IPS-20b (cell line): Measurements from ENCODE around the gene PNP.
A peak's percentile ranks its signal among the peaks of the same experiment; 100 is the strongest.
"Not testable (repeated sequence)": the region's sequence is repeated elsewhere in the genome, so short reads cannot be mapped to it uniquely, and the experiment has no call there.

Experiments
- H3K27ac ChIP-seq: one replicate; pipeline ENCODE4 v1.5.1; 2013; ENCODE audit warnings: low read length
- H3K27me3 ChIP-seq: 2 replicates; pipeline ENCODE4 v1.6.1; 2013; ENCODE audit warnings: mild to moderate bottlenecking, low read length, inconsistent platforms; ENCODE audit not compliant: insufficient read depth
- H3K36me3 ChIP-seq: 2 replicates; pipeline ENCODE4 v1.6.1; 2013; ENCODE audit warnings: low read depth, mild to moderate bottlenecking, inconsistent platforms, low read length, moderate library complexity; ENCODE audit not compliant: insufficient read depth
- H3K4me1 ChIP-seq: 2 replicates; pipeline ENCODE4 v1.6.1; 2013; ENCODE audit warnings: mild to moderate bottlenecking, control low read depth, inconsistent platforms, low read length, moderate library complexity; ENCODE audit not compliant: insufficient read depth
- H3K4me3 ChIP-seq: 2 replicates; pipeline ENCODE4 v1.5.1; 2013; ENCODE audit warnings: mild to moderate bottlenecking, low read length, inconsistent platforms
- H3K9ac ChIP-seq: 2 replicates; pipeline ENCODE4 v1.6.1; 2013; ENCODE audit warnings: low read depth, mild to moderate bottlenecking, inconsistent platforms, low read length, moderate library complexity
- H3K9me3 ChIP-seq: 2 replicates; pipeline ENCODE4 v1.6.1; 2013; ENCODE audit warnings: mild to moderate bottlenecking, low read depth, low read length, inconsistent platforms; ENCODE audit not compliant: insufficient read depth

The PNP gene

DNA sequence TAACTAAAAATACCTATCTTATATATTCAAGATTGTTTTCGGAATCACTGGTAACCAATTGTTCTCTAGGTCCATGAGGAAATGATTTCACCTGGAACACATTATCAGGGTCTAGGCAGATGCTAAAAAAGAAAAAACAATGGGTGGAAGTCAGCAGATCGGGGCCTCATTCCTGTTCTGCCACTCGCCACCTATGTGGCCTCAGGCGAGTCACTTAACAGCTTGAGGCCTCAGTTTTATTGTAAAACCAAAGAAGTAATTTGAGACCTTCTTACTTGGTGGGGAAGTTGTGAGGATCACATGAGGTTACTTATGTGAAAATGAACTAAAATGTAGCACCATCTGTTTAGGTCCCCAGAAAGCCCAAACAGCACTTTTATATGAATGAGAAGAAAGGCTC, 29.9 kb downstream of the PNP start:
- Histone ChIP-seq H3K9ac (peak overlapping the region; percentile 10; the same call in 1 of the 2 replicates), H3K27ac (no peak overlapping the region), H3K4me1 (peaks cover 15% of the 10 kb centered on the region; the same call in 1 of the 2 replicates), H3K36me3 (no peaks in the 10 kb centered on the region), H3K27me3 (no peaks in the 10 kb centered on the region), H3K9me3 (no peaks in the 10 kb centered on the region), H3K4me3 (no peak overlapping the region)

DNA sequence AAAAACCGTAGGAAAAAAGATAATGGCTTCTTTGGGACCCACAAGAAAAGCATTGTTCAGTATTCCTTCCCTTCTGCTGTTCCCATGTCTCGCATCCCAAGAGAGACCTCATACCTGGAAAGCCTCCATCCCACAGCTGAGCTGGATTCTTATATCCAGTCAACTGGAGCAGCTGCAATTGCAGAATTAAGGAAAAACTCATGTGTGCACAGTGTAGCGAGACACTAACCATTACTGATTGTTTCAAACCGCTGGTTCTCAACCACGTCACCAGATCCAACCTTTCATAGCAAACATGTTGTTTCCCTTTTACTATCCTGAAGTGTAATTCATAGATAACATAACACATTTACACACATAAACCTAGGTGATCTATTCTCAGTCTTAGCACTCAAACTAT, 30.7 kb downstream of the PNP start:
- Histone ChIP-seq H3K4me3 (no peak overlapping the region), H3K36me3 (no peaks in the 10 kb centered on the region), H3K9me3 (no peaks in the 10 kb centered on the region), H3K9ac (no peak overlapping the region), H3K27ac (no peak overlapping the region), H3K4me1 (peaks cover 15% of the 10 kb centered on the region; the same call in 1 of the 2 replicates), H3K27me3 (no peaks in the 10 kb centered on the region)

GRCh38 chr14:20501346-20501745, 32.1 kb downstream of the PNP start:
- Histone ChIP-seq H3K27me3 (no peaks in the 10 kb centered on the region), H3K36me3 (no peaks in the 10 kb centered on the region), H3K4me3 (no peak overlapping the region), H3K27ac (no peak overlapping the region), H3K9me3 (no peaks in the 10 kb centered on the region), H3K4me1 (peaks cover 15% of the 10 kb centered on the region; the same call in 1 of the 2 replicates), H3K9ac (no peak overlapping the region)

- no peak overlapping the region for H3K27ac ChIP-seq
- peaks cover 10% of the 10 kb centered on the region; the same call in 1 of the 2 replicates for H3K4me1 ChIP-seq
- H3K4me3 ChIP-seq: no peak overlapping the region
- no peaks in the 10 kb centered on the region for H3K9me3 ChIP-seq
- H3K9ac ChIP-seq: no peak overlapping the region
- H3K27me3 ChIP-seq: no peaks in the 10 kb centered on the region
- no peaks in the 10 kb centered on the region for H3K36me3 ChIP-seq
Observed at GRCh38 chr14:20503898-20504297, 34.7 kb downstream of the PNP start.

GRCh38 chr14:20506276-20506675, 37.1 kb downstream of the PNP start:
- H3K4me1 ChIP-seq, H3K9ac ChIP-seq, H3K36me3 ChIP-seq, H3K9me3 ChIP-seq, H3K27me3 ChIP-seq, H3K4me3 ChIP-seq, H3K27ac ChIP-seq: not testable (repeated sequence)

DNA sequence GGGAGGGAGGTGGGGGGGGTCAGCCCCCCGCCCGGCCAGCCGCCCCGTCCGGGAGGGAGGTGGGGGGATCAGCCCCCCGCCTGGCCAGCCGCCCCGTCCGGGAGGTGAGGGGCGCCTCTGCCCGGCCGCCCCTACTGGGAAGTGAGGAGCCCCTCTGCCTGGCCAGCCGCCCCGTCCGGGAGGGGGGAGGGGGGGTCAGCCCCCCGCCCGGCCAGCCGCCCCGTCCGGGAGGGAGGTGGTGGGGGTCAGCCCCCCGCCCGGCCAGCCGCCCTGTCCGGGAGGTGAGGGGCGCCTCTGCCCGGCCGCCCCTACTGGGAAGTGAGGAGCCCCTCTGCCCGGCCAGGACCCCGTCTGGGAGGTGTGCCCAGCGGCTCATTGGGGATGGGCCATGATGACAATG, 37.5 kb downstream of the PNP start:
- H3K36me3 ChIP-seq, H3K9me3 ChIP-seq, H3K9ac ChIP-seq, H3K27me3 ChIP-seq, H3K4me3 ChIP-seq, H3K4me1 ChIP-seq, H3K27ac ChIP-seq: not testable (repeated sequence)

GRCh38 chr14:20507537-20507936, 38.3 kb downstream of the PNP start:
- not testable (repeated sequence) for H3K4me1 ChIP-seq, H3K9me3 ChIP-seq, H3K36me3 ChIP-seq, H3K27ac ChIP-seq, H3K4me3 ChIP-seq, H3K27me3 ChIP-seq, H3K9ac ChIP-seq

DNA sequence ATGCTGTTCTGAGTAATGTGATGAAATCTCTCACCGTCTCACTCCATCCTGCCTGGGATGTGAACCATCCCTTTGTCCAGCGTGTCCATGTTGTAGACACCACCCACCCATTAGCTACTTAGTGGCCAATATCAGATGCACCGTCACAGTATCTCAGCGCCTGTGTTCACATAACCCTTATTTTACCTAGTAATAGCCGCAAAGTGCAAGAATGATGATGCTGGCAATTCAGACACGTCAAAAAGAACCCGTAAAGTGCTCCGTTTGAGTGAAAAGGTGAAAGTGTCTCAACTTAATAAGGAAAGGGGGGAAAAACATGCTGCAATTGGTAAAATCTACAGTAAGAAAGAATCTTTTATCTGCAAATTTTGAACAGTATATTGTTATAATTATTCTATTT, 39.2 kb downstream of the PNP start:
- Histone ChIP-seq H3K36me3 (no peaks in the 10 kb centered on the region), H3K4me1 (0 out of 2 replicates have a peak, but pooled peaks cover 3% of the 10 kb centered on the region), H3K4me3 (no peak overlapping the region), H3K27ac (no peak overlapping the region), H3K27me3 (no peaks in the 10 kb centered on the region), H3K9me3 (no peaks in the 10 kb centered on the region), H3K9ac (no peak overlapping the region)

- Histone ChIP-seq H3K27me3 (no peaks in the 10 kb centered on the region), H3K27ac (no peak overlapping the region), H3K36me3 (no peaks in the 10 kb centered on the region), H3K9me3 (no peaks in the 10 kb centered on the region), H3K4me3 (no peak overlapping the region), H3K9ac (no peak overlapping the region), H3K4me1 (0 out of 2 replicates have a peak, but pooled peaks cover 3% of the 10 kb centered on the region)
Observed at GRCh38 chr14:20512177-20512905, 43.1 kb downstream of the PNP start.

DNA sequence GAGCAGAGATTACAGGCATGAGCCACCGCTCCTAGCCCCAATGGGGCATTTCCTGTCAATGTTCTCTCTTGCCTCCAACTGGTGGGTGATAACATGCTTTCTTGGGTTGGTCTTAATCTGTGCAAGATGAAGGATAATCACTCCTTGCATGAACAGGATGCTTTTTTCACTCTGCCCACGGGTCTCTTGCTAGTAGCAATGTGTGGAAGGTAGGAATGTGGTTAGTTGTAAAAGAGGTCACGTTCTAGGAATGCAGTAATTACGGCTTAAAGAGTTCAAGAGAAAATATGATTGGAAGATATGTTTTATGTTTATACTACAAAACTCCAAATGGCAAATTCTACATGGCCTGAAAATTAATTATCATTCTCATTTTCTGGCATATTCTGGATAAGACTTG, 46.6 kb downstream of the PNP start:
- no peak overlapping the region for H3K27ac ChIP-seq
- H3K27me3 ChIP-seq: no peaks in the 10 kb centered on the region
- H3K36me3 ChIP-seq: no peaks in the 10 kb centered on the region
- no peak overlapping the region for H3K9ac ChIP-seq
- 0 out of 2 replicates have a peak, but pooled peaks cover 3% of the 10 kb centered on the region for H3K4me1 ChIP-seq
- H3K9me3 ChIP-seq: no peaks in the 10 kb centered on the region
- no peak overlapping the region for H3K4me3 ChIP-seq

GRCh38 chr14:20516921-20517320, 47.7 kb downstream of the PNP start:
- Histone ChIP-seq H3K36me3 (no peaks in the 10 kb centered on the region), H3K9me3 (no peaks in the 10 kb centered on the region), H3K4me1 (0 out of 2 replicates have a peak, but pooled peaks cover 3% of the 10 kb centered on the region), H3K4me3 (no peak overlapping the region), H3K27me3 (no peaks in the 10 kb centered on the region), H3K9ac (no peak overlapping the region), H3K27ac (no peak overlapping the region)

- H3K4me3 ChIP-seq: no peak overlapping the region
- no peak overlapping the region for H3K9ac ChIP-seq
- H3K36me3 ChIP-seq: no peaks in the 10 kb centered on the region
- no peaks in the 10 kb centered on the region for H3K9me3 ChIP-seq
- no peak overlapping the region for H3K27ac ChIP-seq
- H3K4me1 ChIP-seq: no peaks in the 10 kb centered on the region
- no peaks in the 10 kb centered on the region for H3K27me3 ChIP-seq
Observed at GRCh38 chr14:20522332-20522731, 53.1 kb downstream of the PNP start.
